Measurements from ENCODE around the gene SIK2. TPM values are rescaled to one million over a fixed set of nuclear protein-coding genes. Genes with fewer than 3 reads are reported as not detected.

Gene SIK2
- total and polyA plus RNA-seq, 2 donors (not counting 3 experiments of a cell fraction or from before 2014, with no cell fraction given) = 14.6 to 17.1 TPM

- intact Hi-C loops (cut with micrococcal nuclease) (no loop called here), dilution Hi-C loops (cut with MboI; ENCODE audit: extremely low pct_ligation_motif_present, low sequenced_read_pairs) (no loop called here)
- Histone ChIP-seq H4K20me1 (replicated peaks; ENCODE audit: control insufficient read depth, extremely low read depth, insufficient read depth, low read length) (no peaks in the 10 kb centered on the region), H3K36me3 (ENCODE audit: control insufficient read depth in 2 of 2, extremely low read depth in 1 of 2, insufficient read depth in 2 of 2, low read length in 2 of 2) (no peaks in the 10 kb centered on the region), H3K9ac (replicated peaks; ENCODE audit: extremely low read depth, insufficient read depth, low read length) (peak overlapping the region; percentile 53), H3K4me3 (replicated peaks in 1 of 3; ENCODE audit: insufficient read depth in 1 of 3, low read depth in 1 of 3, low read length in 3 of 3) (no peak overlapping the region), H3K4me2 (ENCODE audit: insufficient read depth, low read length) (peak overlapping the region; percentile 34), H3K27ac (ENCODE audit: insufficient read depth, low read depth, low read length) (peak overlapping the region; percentile 85), H3K9me3 (replicated peaks; ENCODE audit: control insufficient read depth, insufficient read depth, low read length) (no peaks in the 10 kb centered on the region), H3K27me3 (ENCODE audit: control insufficient read depth in 2 of 2, insufficient read depth in 2 of 2, low read length in 2 of 2) (no peaks in the 10 kb centered on the region), H3K79me2 (ENCODE audit: control insufficient read depth, insufficient read depth, low read length) (no peaks in the 10 kb centered on the region), H3K9me1 (replicated peaks; ENCODE audit: control insufficient read depth, extremely low read depth, insufficient read depth, low read length) (no peaks in the 10 kb centered on the region), H3K4me1 (ENCODE audit: control insufficient read depth, extremely low read depth, insufficient read depth, low read length) (peaks cover 69% of the 10 kb centered on the region), H2AFZ (ENCODE audit: low read depth, low read length) (no peak overlapping the region)
- CTCF ChIA-PET = interaction anchor here (0.8 to 3.3 kb wide), 10 partner anchors 16 to 137 kb away, joined by 3 to 35 read pairs (median 4); partner anchors contain the start of genes ALG9 and PPP2R1B
- no TSS peak for BruUV-seq (replicated peaks)
- DNase-seq (ENCODE audit: low read depth, low spot score) (peak; percentile 30), FAIRE-seq (peak; percentile 12)
- TF ChIP-seq EZH2 (IDR thresholded peaks at IDR 0.05; ENCODE audit: borderline replicate concordance, low read depth, low read length, severe bottlenecking) (no peak), JUN (IDR thresholded peaks at IDR 0.05; ENCODE audit: borderline replicate concordance, insufficient read depth, insufficient read length, low read depth) (no peak), GATA2 (IDR thresholded peaks at IDR 0.05; ENCODE audit: insufficient read depth, insufficient read length, low read depth, low read length) (no peak), POLR2A (IDR thresholded peaks at IDR 0.05; ENCODE audit: low read depth, low read length) (no peak), FOS (IDR thresholded peaks at IDR 0.05; ENCODE audit: borderline replicate concordance, insufficient read depth, low read length) (no peak), MYC (IDR thresholded peaks at IDR 0.05; ENCODE audit: low read depth, low read length) (no peak), POLR2AphosphoS5 (IDR thresholded peaks at IDR 0.05; ENCODE audit: insufficient read depth, low read depth, low read length) (no peak), CTCF (IDR thresholded peaks at IDR 0.05; ENCODE audit: extremely low read depth in 1 of 2, insufficient read depth in 1 of 2, low read depth in 1 of 2, low read length in 2 of 2) (no peak)
- TF ChIP-seq, protein P1, sequence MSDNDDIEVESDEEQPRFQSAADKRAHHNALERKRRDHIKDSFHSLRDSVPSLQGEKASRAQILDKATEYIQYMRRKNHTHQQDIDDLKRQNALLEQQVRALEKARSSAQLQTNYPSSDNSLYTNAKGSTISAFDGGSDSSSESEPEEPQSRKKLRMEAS (IDR thresholded peaks at IDR 0.05; ENCODE audit: insufficient read depth, insufficient read length) = no peak
- POLR2A ChIA-PET = interaction anchor here (1.0 to 1.2 kb wide), 2 partner anchors 32 kb away, joined by 5 read pairs; partner anchors contain the start of gene PPP2R1B
Observed at GRCh38 chr11:111734101-111734953, 132.1 kb downstream of the SIK2 start.
